ENCODE data around the gene PYDC1. TPM values are rescaled to one million over a fixed set of nuclear protein-coding genes. Genes with fewer than 3 reads are reported as not detected.
A peak's percentile ranks its signal among the peaks of the same experiment; 100 is the strongest.
"Not testable (repeated sequence)": the region's sequence is repeated elsewhere in the genome, so short reads cannot be mapped to it uniquely, and the experiment has no call there.

Gene PYDC1
- polyA plus RNA-seq, 4 donors = not detected

DNA sequence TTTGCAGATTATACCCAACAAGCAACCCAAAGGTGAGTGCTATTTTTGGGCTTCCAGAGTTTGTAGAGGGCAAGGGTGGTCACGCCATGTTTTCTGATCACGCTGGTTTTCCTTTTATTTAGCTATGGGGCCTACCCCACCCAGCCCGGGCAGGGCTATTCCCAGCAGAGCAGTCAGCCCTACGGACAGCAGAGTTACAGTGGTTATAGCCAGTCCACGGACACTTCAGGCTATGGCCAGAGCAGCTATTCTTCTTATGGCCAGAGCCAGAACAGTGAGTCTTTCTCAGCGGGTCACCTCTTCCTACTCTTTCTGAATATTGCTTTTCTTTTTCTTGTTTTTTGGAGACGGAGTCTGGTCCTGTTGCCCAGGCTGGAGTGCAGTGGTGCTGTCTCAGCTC is 34.5 kb downstream of the PYDC1 start:
- no peak for DNase-seq (ENCODE audit: low read depth in 4 of 4, low spot score in 3 of 4)

DNA sequence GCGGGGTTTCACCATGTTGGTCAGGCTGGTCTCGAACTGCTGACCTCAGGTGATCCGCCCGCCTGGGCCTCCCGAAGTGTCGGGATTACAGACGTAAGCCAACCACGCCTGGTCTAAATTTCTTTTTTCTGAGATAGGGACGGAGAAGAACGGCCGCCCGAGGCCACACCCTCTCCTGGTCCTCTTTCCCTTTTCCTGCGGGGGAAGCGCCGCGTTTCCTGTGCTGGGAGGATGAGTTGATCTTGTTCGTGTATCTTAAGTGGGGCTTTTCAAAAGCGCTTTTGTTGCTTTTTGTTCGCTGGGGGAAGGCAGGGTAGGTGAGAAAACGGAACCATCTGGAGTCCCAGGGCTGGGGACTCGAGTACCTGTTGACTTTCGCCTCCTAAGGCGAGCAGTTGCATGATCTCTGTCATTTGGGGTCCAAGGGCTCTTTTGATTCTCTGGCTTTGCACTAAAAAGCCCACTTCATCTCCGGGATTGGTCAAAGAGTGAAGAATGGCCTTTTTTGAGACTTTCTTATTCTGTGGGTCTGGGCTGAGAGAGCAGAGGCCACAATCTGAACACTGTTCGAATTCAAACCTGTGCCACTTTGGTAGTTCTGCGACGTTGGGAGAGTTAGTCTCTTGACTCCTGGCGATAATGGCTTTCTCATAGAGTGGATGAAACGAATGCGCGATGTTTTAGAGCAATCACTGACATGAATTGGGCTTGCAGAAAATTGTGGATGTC is 35.7 kb downstream of the PYDC1 start:
- no peak for DNase-seq (ENCODE audit: low read depth in 4 of 4, low spot score in 3 of 4)

DNA sequence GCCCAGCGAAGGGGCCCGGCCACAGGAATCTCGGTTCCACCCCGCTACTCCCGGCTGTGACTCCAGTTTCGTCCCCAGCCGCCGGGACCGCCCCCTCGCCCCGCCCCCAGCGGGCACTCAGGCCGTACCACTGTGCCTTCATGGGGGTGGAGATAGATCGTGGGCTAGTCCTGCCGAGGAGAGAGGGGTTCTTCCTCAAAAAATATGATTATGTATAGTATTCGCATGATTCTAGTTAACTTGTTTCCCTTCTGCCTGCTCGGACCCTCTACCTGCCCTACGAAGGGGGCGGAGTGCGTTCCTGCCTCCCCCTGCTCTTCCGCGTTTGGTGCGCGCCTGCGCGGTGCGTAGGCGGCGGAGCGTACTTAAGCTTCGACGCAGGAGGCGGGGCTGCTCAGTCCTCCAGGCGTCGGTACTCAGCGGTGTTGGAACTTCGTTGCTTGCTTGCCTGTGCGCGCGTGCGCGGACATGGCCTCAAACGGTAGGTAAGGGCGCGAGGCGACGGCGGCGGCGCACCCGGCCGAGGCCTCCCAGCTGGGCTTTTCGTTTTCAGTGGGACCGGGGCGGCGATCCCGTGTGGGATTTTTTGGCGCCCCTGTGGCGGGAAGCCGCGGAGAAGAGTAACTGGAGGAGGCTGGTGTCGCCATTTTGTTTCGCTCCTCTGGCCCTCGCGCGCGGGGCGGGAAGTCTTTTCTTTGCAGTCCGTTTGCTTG is 37.0 kb downstream of the PYDC1 start, which contains the start of gene FUS:
FUS (plus strand) TSS at position 393 of the 713 bp plus-strand sequence; CDS start at position 469, 76 bp downstream.
- DNase-seq (ENCODE audit: low read depth in 4 of 4, low spot score in 3 of 4) = peak; percentile 88 to 96 (median 90)

DNA sequence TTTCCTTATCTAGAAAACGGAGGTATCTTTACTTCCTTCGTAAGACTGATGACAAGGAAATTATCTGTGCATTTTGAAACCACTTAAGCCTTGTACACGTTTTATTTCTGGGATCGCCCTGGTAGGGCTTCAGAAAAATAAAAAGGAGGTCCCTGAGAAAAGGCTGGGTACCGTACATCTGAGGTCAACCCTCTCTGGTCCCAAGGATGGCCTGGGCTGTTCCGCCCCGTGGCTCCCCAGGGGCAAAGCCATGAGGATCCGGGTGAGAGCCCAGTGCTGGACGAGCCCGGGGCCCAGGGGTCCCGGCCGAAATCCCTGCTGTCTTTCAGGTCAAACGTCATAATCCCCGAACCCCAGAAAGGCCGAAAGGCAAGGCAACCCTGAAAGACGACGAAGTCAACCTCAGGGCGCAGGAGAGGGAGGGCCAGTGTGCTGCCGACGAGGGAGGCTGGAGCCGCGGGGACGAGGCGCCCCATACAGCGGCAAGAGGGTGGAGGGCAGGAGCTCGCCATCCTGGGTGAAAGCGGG is 37.7 kb downstream of the PYDC1 start:
- no peak for DNase-seq (ENCODE audit: low read depth in 4 of 4, low spot score in 3 of 4)

DNA sequence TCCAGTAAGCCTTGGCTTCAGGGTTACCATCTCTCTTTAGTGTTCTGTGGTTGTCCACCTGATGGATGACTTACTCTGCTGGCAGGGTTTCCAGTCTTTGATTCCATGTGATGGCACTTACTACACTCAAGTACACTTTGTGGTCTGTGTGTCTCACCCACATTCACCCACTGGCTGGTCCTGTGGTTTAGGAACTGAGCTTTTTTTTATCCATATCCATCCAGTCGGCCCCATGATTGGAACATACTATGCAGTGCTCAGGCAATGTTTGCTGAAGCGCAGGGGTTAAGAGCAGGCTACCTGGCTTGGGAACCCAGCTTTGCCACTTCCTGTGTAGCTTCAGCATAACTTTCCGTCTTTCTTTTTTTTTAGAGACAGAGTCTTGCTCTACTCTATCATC is 39.8 kb downstream of the PYDC1 start:
- no peak for DNase-seq (ENCODE audit: low read depth in 4 of 4, low spot score in 3 of 4)

DNA sequence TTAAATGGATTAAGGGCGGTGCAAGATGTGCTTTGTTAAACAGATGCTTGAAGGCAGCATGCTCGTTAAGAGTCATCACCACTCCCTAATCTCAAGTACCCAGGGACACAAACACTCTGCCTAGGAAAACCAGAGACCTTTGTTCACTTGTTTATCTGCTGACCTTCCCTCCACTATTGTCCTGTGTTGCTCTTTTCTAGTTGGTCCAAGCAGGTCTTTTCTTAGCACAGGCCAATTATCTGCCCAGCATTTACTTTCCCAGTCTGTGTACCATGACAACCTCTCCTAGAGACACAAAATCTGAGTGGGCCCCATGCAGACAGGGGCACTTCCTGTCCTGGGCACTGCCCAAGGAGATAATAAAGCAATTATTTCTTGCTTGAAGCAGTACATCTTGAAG is 46.9 kb downstream of the PYDC1 start:
- not testable (repeated sequence) for DNase-seq (ENCODE audit: low read depth in 4 of 4, low spot score in 3 of 4)

DNA sequence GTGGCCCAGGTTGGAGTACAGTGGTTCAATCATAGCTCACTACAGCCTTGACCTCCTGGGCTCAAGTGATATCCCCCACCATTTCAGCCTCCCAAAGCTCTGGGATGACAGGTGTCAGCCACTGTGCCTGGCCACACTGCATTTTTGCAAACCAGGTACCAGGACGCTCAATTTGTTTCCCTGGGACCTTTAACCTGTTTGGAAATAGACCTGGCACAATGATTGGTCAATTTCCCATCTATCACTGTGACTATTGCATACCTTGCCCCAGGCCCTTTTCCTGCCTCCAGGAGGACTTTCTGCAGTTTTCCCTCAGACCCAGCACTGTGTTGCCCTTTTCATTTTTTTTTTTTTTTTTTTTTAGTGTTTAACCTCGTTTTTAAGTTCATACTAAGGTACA is 48.1 kb downstream of the PYDC1 start:
- no peak for DNase-seq (ENCODE audit: low read depth in 4 of 4, low spot score in 3 of 4)

DNA sequence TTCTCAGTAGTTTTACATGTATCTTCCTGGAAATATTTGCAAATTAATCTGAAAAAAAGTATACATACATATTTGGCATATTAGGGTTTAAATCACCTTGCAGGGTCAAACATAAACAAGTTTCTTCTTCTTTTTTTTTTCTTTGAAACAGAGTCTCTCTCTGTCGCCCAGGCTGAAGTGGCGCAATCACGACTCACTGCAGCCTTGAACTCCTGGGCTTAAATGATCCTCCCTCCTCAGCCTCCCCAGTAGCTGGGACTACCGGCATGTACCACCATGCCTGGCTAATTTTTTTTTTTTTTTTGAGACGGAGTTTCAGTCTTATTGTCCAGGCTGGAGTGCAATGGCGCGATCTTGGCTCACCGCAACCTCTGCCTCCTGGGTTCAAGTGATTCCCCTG is 49.6 kb downstream of the PYDC1 start:
- no peak for DNase-seq (ENCODE audit: low read depth in 4 of 4, low spot score in 3 of 4)

Other genes with a start within 250 kb of the PYDC1 start
- gene HSD3B7, start 231.9 kb downstream of the PYDC1 start, polyA plus RNA-seq (ENCODE audit: insufficient read length in 4 of 4) = 10 to 100 TPM in 1 of 4 donors, 1 to 10 TPM in 3; 9.4 to 10.1 (median 9.7) TPM
- gene STX1B, start 206.5 kb downstream of the PYDC1 start, polyA plus RNA-seq (ENCODE audit: insufficient read length in 4 of 4) = 1 to 10 TPM in 3 of 4 donors, under 1 TPM in 1; 0.73 to 2.1 (median 1.2) TPM
- gene STX4, start 183.6 kb downstream of the PYDC1 start, polyA plus RNA-seq (ENCODE audit: insufficient read length in 4 of 4) = 10 to 100 TPM; 31.8 to 41.9 (median 35.2) TPM
- gene ZNF668, start 142.9 kb downstream of the PYDC1 start, polyA plus RNA-seq (ENCODE audit: insufficient read length in 4 of 4) = 1 to 10 TPM; 3.9 to 7.6 (median 4.5) TPM
- gene ZNF646, start 142.7 kb downstream of the PYDC1 start, polyA plus RNA-seq (ENCODE audit: insufficient read length in 4 of 4) = 10 to 100 TPM; 11.2 to 14.5 (median 13.0) TPM
- gene PRSS53, start 128.2 kb downstream of the PYDC1 start, polyA plus RNA-seq (ENCODE audit: insufficient read length in 4 of 4) = 1 to 10 TPM; 1.1 to 1.4 (median 1.2) TPM
- 10 to 100 TPM; 64.9 to 90.5 (median 71.9) TPM for gene VKORC1, start 122.3 kb downstream of the PYDC1 start, polyA plus RNA-seq (ENCODE audit: insufficient read length in 4 of 4)
- gene BCKDK, start 108.7 kb downstream of the PYDC1 start, polyA plus RNA-seq (ENCODE audit: insufficient read length in 4 of 4) = 10 to 100 TPM; 32.9 to 50.8 (median 35.8) TPM
- gene KAT8, start 99.5 kb downstream of the PYDC1 start, polyA plus RNA-seq (ENCODE audit: insufficient read length in 4 of 4) = 10 to 100 TPM; 63.3 to 68.3 (median 67.3) TPM
- 10 to 100 TPM; 58.9 to 87.4 (median 63.5) TPM for gene PRSS8, start 81.4 kb downstream of the PYDC1 start, polyA plus RNA-seq (ENCODE audit: insufficient read length in 4 of 4)
- gene PRSS36, start 67.1 kb downstream of the PYDC1 start, polyA plus RNA-seq (ENCODE audit: insufficient read length in 4 of 4) = 1 to 10 TPM; 1.2 to 1.8 (median 1.6) TPM
- gene FUS, start 37.0 kb downstream of the PYDC1 start, polyA plus RNA-seq (ENCODE audit: insufficient read length in 4 of 4) = 100 to 1,000 TPM; 601 to 671 (median 647) TPM
- gene PYCARD, start 14.4 kb downstream of the PYDC1 start, polyA plus RNA-seq (ENCODE audit: insufficient read length in 4 of 4) = 10 to 100 TPM in 3 of 4 donors, 1 to 10 TPM in 1; 9.1 to 13.4 (median 10.9) TPM
- under 1 TPM; 0.08 to 0.17 (median 0.11) TPM for gene TRIM72, start 3.0 kb downstream of the PYDC1 start, polyA plus RNA-seq (ENCODE audit: insufficient read length in 4 of 4)
- gene ITGAM, start 42.8 kb upstream of the PYDC1 start, polyA plus RNA-seq (ENCODE audit: insufficient read length in 4 of 4) = 1 to 10 TPM; 1.4 to 2.6 (median 1.8) TPM
- 1 to 10 TPM in 2 of 4 donors, under 1 TPM in 2; 0.48 to 1.1 (median 0.89) TPM for gene ITGAX, start 138.0 kb upstream of the PYDC1 start, polyA plus RNA-seq (ENCODE audit: insufficient read length in 4 of 4)
- gene ITGAD, start 176.2 kb upstream of the PYDC1 start, polyA plus RNA-seq (ENCODE audit: insufficient read length in 4 of 4) = under 1 TPM; 0.07 to 0.29 (median 0.20) TPM
- 1 to 10 TPM in 1 of 4 donors, under 1 TPM in 3; 0.66 to 1.6 (median 0.77) TPM for gene COX6A2, start 211.2 kb upstream of the PYDC1 start, polyA plus RNA-seq (ENCODE audit: insufficient read length in 4 of 4)
- 1 to 10 TPM; 2.7 to 3.4 (median 3.0) TPM for gene ZNF843, start 225.7 kb upstream of the PYDC1 start, polyA plus RNA-seq (ENCODE audit: insufficient read length in 4 of 4)
- gene ARMC5, start 242.4 kb upstream of the PYDC1 start, polyA plus RNA-seq (ENCODE audit: insufficient read length in 4 of 4) = 10 to 100 TPM; 10.3 to 16.3 (median 11.2) TPM